Brain pericyte (primary cell): ENCODE results near the gene CTAG2.
"Not testable (repeated sequence)": the region's sequence is repeated elsewhere in the genome, so short reads cannot be mapped to it uniquely, and the experiment has no call there.

Experiments used
- DNase-seq: peaks from one replicate; pipeline ENCODE4 v3.0.0-alpha.2; 2012; ENCODE audit warnings: low read depth, low spot score

CTAG2 gene

DNA sequence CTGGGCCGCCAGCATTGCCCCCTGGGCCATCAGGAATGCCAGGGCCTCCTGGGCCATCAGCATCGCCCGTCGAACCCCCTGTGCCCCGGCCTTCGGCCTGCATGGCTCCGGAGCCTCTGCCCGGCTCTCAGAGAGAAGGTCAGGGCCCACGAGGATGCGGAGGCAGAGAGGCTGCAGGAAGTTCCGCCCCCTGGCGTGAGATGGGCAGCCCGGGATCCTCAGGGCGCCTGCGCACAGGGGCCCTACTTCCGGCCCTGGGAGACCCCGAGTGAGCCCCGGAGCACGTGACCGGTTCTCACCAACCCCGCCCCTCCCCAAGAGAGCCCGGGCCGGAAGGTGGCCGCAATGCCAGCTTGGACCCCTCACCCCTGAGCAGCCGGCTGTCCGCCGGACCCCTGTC, at the start of gene CTAG2:
Gene CTAG2 (minus strand): TSS at position 167 of the 400 bp plus-strand sequence. CDS start 64 bp downstream, at position 103.
- not testable (repeated sequence) for DNase-seq

DNA sequence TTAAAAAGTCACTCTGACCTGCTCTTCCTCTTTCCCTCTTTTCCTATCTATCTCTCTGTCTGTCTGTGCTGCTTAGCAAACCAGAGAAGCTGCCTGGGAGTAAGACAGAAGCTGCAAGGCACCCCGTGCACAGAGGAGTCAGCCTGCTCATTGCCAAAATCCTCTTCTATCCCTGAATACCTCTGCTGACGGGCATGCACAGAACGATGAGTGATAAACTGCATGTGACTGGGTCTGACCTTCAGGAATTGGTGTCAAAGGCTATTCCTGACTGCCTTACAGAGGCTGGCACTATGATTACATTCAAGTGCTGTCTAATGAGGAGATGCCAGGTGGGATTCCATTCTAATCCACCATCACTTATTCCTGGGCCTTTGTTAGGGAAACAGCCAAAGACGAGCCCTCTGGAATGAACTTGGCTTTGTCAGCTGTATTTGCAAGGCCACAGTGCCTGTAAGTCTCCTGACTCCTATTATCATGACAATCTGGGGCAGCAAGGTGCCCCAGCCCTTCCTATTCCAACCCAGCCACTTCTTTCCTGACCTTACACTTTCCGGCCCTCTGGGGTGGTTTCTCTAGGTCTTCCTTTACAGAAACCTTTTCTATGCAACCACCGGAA, 45.4 kb upstream of the CTAG2 start:
- no peak for DNase-seq

DNA sequence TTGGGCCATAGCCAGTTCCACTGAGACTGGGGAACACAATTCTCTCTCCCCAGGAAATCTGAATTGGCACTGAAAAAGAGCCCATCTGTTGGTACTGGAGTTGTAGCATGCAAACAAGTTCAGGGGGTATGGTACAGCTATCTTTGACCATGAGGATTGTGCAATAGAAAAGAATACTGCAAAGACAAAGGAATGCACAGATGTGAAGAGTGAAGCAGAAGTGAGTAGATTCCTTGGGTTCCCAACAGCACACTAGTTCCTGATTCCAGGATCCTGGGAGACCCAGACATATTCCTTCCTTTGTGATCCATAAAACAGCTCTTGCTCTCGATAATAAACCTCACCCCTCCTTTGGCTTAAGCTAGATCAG, 43.3 kb upstream of the CTAG2 start:
- no peak for DNase-seq

DNA sequence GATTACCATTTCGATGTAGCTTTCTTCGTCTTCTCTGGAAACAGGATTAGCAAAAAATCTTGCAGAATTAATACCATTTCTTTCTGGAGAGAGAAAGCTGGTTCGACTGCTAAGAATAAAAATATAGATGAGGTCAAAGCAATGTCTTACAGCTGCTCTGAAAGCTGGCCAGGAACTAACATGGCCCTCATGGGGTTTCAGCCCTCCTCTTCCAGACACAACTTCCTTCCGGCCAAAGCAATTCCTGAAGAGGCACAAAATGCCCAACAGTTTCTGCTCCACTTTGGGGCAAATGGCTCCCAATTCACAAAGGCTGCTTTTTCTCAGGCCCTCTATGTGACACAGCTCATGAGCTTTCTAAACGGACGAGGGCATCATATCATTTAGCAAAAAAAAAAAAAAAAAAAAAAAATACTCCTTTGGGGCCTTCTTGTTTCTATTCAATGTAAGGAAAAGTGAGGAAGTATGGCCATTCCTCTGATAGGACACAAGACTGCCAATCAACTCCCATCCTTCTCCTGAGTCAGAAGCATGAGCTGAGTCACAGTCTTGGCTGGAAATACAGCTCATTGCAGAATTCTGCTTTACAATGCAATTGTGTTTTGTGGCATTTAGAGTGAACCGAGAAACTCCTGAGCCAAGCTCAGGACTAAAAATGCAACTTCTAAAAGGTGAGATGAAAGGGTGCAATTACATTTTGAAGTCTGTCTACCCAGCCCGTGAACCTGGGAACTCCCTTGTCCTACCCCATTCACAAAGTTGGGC, 42.7 kb upstream of the CTAG2 start:
- DNase-seq = no peak

DNA sequence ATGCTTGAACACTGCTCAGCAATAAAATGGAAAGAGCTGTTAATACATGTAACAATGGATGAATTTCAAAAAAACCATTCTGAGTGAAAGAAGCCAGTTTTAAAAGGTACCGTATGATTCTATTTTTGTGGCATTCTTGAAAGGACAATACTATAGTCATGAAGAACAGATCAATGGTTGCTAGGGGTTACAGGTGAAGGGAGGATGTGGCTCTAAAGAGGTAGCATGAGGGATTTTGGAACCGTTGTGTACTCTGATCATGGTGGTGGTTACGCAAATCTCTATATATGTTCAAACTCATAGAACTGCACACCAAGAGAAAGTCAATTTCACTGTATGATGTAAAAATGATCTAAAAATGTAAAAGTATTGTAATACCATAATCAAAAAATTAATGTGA, 40.0 kb upstream of the CTAG2 start:
- no peak for DNase-seq

DNA sequence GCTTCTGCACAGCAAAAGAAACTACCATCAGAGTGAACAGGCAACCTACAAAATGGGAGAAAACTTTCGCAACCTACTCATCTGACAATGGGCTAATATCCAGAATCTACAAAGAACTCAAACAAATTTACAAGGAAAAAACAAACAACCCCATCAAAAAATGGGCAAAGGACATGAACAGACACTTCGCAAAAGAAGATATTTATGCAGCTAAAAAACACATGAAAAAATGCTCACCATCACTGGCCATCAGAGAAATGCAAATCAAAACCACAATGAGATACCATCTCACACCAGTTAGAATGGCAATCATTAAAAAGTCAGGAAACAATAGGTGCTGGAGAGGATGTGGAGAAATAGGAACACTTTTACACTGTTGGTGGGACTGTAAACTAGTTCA, 37.1 kb upstream of the CTAG2 start:
- DNase-seq = not testable (repeated sequence)

DNA sequence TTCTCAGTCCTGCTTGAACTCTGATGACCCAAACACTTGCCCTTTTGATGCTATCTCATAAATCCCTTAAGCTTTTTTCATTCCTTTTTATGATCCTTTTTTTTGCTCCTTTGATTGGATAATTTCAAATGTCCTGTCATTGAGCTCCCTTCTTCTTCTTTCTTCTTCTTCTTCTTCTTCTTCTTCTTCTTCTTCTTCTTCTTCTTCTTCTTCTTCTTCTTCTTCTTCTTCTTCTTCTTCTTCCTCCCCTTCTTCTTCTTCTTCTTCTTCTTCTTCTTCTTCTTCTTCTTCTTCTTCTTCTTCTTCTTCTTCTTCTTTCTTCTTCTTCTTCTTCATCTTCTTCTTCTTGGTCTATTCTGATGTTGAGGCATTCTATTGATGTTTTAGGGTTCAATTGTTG, 18.7 kb upstream of the CTAG2 start:
- DNase-seq = not testable (repeated sequence)

DNA sequence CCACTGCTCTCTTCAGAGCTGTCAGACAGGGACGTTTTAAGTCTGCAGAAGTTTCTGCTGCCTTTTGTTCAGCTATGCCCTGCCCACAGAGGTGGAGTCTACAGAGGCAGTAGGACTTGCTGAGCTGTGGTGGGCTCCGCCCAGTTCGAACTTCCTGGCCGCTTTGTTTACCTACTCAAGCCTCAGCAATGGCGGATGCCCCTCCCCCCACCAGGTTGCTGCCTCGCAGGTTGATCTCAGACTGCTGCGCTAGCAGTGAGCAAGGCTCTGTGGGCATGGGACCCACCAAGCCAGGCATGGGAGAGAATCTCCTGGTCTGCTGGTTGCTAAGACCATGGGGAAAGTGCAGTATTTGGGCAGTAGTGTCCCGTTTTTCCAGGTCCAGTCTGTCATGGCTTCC, 17.5 kb upstream of the CTAG2 start:
- not testable (repeated sequence) for DNase-seq

DNA sequence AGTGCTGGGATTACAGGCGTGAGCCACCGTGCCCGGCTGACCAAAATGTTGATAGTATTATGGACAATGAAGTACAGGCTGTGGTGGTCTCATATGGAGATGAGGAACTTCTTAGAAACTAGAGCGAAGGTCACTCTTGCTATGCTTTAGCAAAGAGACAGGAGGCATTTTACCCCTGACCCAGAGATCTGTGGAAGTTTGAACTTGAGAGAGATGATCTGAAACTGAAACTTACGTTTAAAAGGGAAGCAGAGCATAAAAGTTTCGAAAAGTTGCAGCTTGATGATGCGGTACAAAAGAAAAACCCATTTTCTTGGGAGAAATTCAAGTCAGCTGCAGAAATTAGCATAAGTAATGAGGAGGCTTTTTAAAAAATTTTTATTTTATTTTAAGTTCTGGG, 8.5 kb upstream of the CTAG2 start:
- no peak for DNase-seq

DNA sequence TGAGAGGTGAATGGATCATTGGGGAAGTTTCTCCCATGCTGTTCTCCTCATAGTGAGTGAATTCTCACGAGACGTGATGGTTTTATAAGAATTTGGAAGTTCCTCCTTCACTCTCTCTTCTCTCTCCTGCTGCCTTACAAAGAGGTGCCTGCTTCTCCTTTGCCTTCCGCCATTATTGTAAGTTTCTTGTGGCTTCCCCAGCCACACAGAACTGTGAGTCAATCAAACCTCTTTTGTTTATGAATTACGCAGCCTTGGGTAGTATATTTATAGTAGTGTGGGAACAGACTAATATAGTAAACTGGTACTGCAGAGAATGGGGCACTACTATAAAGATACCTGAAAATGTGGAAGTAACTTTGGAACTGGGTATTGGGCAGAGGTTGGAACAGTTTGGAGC, 7.8 kb upstream of the CTAG2 start:
- no peak for DNase-seq

DNA sequence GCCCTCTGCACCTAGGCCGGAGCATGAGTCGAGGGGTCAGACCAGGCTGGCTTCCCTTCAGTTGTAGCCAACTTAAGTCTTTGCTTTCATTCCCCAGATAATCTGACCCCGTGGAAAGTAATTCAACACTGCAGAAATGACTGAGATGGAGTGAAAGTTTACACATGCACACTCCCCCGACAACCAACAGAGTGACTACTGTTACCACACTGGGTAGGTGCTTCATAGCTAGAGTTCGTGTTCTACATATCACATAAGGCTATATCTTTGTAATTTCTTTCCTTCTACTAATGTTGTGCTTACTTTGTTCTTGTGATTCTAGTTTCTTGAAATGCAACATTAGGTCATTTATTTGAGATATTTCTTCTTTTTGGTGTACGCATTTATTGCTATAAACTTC, 7.2 kb upstream of the CTAG2 start:
- DNase-seq = no peak

DNA sequence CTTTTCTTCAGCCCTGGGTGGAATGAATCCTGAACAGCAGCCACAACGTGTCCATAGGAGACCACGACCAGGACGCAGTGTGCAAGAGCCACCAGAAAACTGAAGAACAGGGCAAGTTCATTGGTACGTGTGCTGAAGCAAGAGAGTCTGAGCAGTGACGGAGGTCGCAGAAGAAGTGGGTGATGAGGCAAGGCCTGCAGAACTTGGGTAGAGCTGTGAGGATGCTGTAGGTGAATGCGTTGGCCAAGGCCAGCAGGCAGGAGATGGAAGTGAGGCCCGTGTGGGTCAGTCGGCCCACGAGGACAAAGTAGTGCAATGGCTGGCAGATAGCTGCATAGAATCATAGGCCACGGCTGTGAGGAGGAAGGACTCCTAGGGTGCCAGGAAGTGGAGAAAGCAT, 5.6 kb upstream of the CTAG2 start:
- DNase-seq = no peak

DNA sequence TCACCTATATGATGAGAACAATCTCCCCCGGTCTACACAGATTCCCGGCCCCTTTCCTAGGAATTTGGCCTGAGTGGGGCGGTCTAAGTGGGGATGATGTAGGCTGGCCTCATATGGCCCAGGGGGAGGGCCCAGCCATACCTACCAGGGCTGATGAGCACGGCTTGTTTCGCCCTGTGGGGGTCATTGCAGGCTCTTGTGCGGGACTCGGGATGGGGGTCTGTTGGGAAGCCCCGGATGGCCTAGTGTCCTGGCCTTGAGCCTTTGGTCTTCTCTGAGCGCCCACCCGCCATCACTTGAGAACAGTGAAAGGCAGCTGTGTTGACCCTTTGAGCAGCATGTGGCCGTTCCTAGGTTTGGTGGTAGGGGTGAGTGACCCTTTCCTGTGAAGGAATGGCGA, 4.8 kb upstream of the CTAG2 start:
- no peak for DNase-seq

DNA sequence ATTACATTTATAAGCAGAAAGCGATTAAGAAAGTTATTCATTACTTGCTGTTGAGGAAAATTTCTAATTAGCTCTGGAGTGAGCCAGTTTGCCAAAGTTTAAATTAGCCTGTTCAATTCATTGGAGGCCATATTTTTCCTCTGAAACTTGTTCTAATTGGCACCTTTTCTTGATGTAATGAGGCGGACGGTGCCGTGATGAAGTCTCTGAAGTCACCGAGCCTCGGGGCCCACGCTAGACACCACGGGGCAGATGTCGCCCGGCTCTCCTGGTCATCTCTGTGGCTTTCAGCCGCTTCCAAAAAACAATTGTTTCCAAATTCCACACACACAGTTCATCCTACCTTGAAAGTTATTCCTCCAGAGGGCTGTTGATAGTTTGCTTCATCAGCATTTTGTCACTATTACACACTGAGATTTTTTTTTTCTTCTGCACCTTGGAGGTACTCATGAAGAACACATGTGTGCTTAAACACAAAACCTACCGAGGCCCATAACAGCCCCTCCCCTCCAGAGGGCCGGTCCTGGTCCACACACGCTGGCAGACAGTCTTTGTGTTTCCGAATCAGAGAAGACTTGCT, 3.9 kb upstream of the CTAG2 start:
- DNase-seq = no peak

DNA sequence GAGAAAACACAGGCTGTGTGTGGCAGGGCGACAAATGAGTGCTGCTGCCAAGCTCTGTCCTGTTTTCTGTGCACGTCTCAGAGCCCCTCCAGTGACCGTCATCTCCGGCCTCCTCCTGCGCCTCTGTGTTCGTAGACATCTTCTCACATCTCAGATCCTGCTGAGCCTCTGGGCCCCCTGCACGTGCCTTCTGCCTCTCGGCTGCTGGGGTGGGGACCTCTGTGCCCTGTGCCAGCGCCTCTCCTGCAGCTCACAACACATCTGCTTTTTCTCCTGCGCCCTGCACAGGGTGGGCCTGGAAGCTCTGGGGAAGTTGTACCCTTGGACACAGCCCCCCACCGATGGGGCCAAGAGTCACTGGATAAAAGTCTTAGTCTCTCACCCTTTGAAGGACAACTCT, 2.4 kb upstream of the CTAG2 start:
- DNase-seq = no peak

DNA sequence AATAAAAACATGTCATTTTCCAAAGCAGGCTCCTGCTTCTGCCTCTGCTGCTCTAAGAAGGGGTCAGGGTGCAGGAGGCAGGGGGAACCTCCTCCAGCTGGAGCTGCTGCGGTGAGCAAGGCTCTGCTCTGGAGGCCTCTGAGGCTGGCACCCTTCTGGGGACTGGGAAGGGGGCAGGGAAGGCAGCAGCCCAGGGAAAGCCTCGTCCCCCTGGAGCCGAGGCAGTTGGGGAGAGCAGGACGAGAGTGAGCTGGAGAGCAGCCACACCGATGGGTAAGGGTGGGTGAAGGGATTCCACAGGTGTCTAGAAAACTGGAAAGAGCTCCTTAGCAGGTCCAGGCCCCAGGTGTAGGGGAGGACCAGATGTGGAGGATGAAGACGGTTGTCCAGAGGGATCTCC, 2.0 kb upstream of the CTAG2 start:
- no peak for DNase-seq

DNA sequence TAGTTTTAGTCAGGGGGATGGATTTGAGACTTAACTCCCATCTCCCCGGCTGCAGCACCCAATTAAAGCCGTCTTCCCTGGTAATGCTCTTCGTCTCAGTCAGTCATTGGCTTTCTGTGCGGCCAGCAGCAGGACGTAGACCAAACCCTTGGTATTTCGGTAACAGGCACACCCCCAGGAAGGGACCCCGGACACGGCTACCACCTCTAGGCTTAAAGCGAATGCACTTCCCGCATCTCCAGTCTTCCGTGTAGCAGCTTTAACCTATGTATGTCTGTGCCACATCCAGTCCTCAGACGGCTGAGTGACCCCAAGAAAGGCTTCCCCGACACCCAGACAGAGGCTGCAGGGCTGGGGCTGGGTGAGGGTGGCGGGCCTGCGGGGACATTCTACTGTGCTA, 1.5 kb upstream of the CTAG2 start:
- DNase-seq = no peak

DNA sequence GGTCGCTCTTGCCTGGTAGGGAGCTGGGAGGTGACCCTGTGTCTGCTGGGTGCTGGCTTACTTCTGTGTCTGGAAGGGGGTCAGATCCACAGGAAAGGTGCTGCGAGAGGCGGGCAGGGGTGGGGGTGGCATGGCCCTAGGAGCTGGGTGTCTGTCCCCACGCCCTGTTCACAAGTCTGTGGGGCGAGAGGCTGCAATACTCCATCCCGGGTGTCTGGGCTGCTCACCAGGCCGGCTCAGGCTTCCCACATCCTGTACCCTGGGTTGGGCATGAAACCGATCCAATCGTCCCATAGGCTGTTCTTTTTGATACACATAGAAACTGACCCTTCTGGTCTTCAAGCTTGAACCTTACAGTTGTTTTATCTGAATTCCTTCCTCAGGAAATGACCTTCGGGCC, 993 bp upstream of the CTAG2 start:
- DNase-seq = no peak

DNA sequence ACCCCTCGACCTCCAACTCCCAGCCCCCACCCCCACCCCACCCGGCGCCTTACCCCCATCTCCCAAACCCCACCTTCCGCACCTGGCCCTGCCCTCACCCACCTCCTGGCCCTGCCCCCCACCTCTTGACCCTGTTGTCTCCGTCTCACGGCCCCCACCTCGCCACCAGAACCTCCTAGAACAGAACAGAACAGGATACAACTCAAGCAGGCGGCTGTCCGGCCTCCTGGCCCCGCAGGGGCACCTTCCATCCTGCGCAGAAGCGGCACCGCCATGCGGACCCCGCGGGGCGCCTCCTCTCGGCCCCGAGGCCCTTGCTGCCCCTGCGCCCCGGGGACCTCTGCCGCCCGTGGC, 354 bp downstream of the CTAG2 start:
- no peak for DNase-seq

DNA sequence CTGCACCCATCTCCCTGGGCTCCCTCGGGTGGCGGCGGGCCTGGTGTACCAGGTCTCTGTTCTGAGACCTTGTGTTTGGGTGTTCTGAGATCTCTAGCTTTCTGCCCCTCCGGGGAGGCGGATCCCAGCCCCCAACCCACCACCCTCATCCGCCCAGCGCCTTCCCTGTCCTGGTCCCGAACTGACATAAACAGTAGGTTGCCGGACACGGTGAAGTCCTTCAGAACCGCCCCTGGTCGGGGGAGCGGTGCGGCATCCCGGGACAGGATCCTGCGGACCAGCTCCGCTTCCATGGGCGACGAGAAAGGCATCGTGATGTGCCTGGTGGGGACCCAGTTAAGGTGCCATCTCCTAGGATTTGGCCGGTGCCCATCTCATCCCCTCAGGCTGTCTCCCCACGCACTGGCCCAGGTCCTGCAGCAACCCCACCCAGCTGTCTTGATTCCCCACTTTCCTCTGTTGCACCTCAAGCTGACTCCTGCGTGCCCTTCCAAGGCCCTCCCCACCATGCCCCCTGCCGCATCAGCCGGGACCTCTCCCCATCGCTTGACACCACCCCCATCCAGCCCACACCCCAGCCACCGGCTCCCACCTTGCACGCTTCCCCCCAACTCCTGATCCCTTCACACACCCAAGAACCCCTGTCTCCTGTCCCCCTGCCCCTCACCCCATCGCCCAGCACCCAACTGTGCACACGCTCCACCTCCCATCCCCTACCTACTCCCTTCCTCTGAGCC, 900 bp downstream of the CTAG2 start:
- no peak for DNase-seq

DNA sequence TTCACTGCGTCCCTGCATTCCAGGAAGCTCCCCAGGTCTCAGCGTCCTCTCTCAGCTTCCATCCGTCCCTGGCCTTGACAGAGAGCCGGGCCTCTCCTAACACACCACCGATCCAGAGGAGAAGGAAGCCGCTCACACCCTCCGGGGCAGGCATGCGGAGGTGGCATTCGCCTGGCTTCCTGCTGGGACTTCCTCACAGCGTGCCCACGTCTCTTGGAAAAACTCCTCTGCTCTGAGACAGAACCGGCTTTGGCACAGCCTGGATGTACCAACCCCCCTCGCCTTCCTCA, 3.2 kb downstream of the CTAG2 start:
- DNase-seq = no peak

DNA sequence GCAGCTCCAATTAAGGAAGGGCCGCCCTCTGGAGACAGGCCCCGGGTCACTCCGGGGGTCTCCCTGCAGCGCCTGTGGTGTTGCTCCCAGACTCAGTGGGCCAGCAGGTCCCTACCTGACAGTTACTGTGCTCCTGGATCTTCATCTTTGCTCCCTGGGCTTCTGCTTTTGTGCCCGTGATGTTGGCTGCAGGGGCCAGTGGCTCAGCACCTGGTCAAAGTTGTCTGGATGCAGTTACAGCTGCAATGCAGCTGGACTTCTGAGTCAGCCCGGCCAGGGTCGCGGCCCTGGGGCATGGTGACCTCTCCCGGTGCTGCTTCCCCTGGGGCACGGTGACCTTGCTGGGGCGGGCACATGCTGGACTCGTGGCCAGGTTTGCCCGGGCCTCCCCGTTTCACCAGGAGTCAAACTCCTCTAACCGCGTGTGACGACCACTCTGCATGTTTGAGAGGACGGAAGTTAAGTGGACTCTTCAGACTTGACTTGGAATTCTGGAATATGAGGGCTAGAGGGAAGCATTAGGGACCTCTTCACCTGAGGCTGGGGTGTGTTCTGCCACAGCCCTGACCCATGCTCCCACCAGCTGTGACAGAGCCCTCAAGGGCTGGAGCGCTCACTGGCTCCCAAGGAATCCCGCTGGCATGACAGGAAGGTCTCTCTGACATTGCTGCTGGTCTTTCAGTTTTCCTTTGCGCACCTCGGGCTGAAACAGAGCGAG, 3.7 kb downstream of the CTAG2 start:
- no peak for DNase-seq
